Endothelial cell (in vitro differentiated cells): Measurements from ENCODE around the gene CUL9. TPM values are rescaled to one million over a fixed set of nuclear protein-coding genes. Genes with fewer than 3 reads are reported as not detected.

ENCODE experiments used
- DNase-seq: peaks from one replicate; pipeline ENCODE4 v3.0.0; 2021; ENCODE audit warnings: low spot score
- H3K27ac Mint-ChIP-seq: one replicate; pipeline ENCODE4 v1.8.0; 2021; ENCODE audit warnings: mixed read lengths, inconsistent platforms; ENCODE audit not compliant: unreplicated experiment
- H3K27me3 Mint-ChIP-seq: one replicate; pipeline ENCODE4 v1.8.0; 2021; ENCODE audit warnings: mild to moderate bottlenecking, moderate library complexity, mixed read lengths, inconsistent platforms; ENCODE audit not compliant: unreplicated experiment
- H3K36me3 Mint-ChIP-seq: one replicate; pipeline ENCODE4 v1.8.0; 2021; ENCODE audit warnings: mild to moderate bottlenecking, low read depth, mixed read lengths, inconsistent platforms; ENCODE audit not compliant: unreplicated experiment
- H3K4me1 Mint-ChIP-seq: one replicate; pipeline ENCODE4 v1.8.0; 2021; ENCODE audit warnings: mild to moderate bottlenecking, mixed read lengths, inconsistent platforms; ENCODE audit not compliant: unreplicated experiment
- H3K4me3 Mint-ChIP-seq: one replicate; pipeline ENCODE4 v1.8.0; 2021; ENCODE audit warnings: mild to moderate bottlenecking, mixed read lengths, inconsistent platforms; ENCODE audit not compliant: unreplicated experiment
- H3K9me3 Mint-ChIP-seq: one replicate; pipeline ENCODE4 v1.8.0; 2021; ENCODE audit warnings: mixed read lengths, inconsistent platforms; ENCODE audit not compliant: unreplicated experiment
- CTCF ChIP-seq: fragments of 200-600 bp; sonication (generic); IDR thresholded peaks from one replicate; pipeline ENCODE4 v1.5.0; 2021; ENCODE audit warnings: antibody characterized with exemption; ENCODE audit not compliant: unreplicated experiment
- total RNA-seq: library from RNA; stranded (reverse); fragmentation: NEBNext Ultra II Directional; extraction: Animal tissue kit (Norgen Biotek cat#: 25700); gene quantifications from one replicate; pipeline ENCODE4 v1.2.1, GENCODE V29; 2021; ENCODE audit not compliant: unreplicated experiment

CUL9 gene
- total RNA-seq, 1 donor from 2014 or later, result 55.4 TPM

GRCh38 chr6:43170417-43170930 lies 11.5 kb upstream of the CUL9 start:
- peak; percentile 65 for DNase-seq
- H3K4me3 Mint-ChIP-seq, result peak overlapping the region; percentile 94
- H3K27me3 Mint-ChIP-seq, result peaks cover 8% of the 10 kb centered on the region
- peaks cover 15% of the 10 kb centered on the region for H3K36me3 Mint-ChIP-seq
- H3K9me3 Mint-ChIP-seq, result no peaks in the 10 kb centered on the region
- peaks cover 31% of the 10 kb centered on the region for H3K4me1 Mint-ChIP-seq
- peak overlapping the region; percentile 99 for H3K27ac Mint-ChIP-seq
- no peak for TF ChIP-seq CTCF

- H3K4me3 Mint-ChIP-seq, result peak within 1 kb of the TSS; percentile 99
- DNase-seq, result peak; percentile 99
- TF ChIP-seq CTCF, result peak; percentile 99
- peak within 1 kb of the TSS; percentile 99 for H3K27ac Mint-ChIP-seq
- H3K9me3 Mint-ChIP-seq, result no peaks in the 10 kb centered on the region
- peaks cover 8% of the 10 kb centered on the region for H3K27me3 Mint-ChIP-seq
- H3K4me1 Mint-ChIP-seq, result peaks cover 31% of the 10 kb centered on the region
- H3K36me3 Mint-ChIP-seq, result peaks cover 17% of the 10 kb centered on the region
These were observed 10.9 kb upstream of the CUL9 start, which contains the start of gene SRF for GRCh38 chr6:43170931-43171706. TSS of gene SRF (plus strand) at chr6:43171269. CDS start at chr6:43171657, 388 bp downstream.

- no peak for TF ChIP-seq CTCF
- Mint-ChIP-seq H3K36me3 (peaks cover 18% of the 10 kb centered on the region), H3K9me3 (no peaks in the 10 kb centered on the region), H3K27me3 (peaks cover 9% of the 10 kb centered on the region), H3K4me3 (peak overlapping the region; percentile 99), H3K4me1 (peaks cover 31% of the 10 kb centered on the region), H3K27ac (peak overlapping the region; percentile 18)
- peak; percentile 48 for DNase-seq
These were observed 10.3 kb upstream of the CUL9 start for GRCh38 chr6:43171707-43172103.

GRCh38 chr6:43172104-43173007 lies 9.6 kb upstream of the CUL9 start:
- TF ChIP-seq CTCF, result no peak
- Mint-ChIP-seq H3K4me1 (peaks cover 31% of the 10 kb centered on the region), H3K36me3 (peaks cover 18% of the 10 kb centered on the region), H3K27ac (peak overlapping the region; percentile 83), H3K4me3 (peak overlapping the region; percentile 99), H3K27me3 (peaks cover 9% of the 10 kb centered on the region), H3K9me3 (no peaks in the 10 kb centered on the region)
- peak; percentile 49 for DNase-seq
